CD4-positive, alpha-beta T cell treated with Interleukin-1 beta for 1 hour (primary cell): ENCODE measurements around the gene CYP11A1.

ENCODE experiments used
- DNase-seq, 2 donors: peaks; one replicate each; pipeline ENCODE4 v3.0.0-alpha.2; 2020 to 2022

The CYP11A1 gene

DNA sequence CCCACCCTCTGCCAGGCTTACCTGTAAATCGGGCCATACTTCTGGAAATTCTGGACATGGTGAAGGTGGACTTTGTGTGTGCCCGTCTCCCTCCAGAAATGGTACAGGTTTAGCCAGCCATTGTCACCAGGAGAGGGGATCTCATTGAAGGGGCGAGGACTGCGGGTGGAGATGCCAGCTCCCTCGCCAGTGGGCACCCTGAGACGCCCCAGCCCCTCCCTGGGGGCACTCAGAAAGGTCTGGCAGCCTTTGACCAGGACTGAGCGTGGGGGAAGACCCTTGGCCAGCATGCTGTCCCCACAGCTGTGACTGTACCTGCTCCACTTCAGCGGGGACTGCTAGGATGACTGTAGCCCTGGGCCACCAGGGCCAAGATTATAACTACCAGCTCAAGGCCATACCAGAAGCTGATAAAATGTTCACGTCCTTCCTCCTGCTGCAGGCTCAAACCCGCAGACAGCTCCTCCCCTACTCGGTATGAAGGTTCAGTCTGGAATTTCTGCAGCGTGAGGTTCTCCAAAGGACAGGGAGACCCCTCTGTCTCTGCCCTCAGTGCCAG is at the start of gene CYP11A1:
Gene CYP11A1, minus strand, starts transcription at position 351 of the 559 bp plus-strand sequence. Its CDS starts 61 bp downstream, at position 290.
- DNase-seq: no peak

DNA sequence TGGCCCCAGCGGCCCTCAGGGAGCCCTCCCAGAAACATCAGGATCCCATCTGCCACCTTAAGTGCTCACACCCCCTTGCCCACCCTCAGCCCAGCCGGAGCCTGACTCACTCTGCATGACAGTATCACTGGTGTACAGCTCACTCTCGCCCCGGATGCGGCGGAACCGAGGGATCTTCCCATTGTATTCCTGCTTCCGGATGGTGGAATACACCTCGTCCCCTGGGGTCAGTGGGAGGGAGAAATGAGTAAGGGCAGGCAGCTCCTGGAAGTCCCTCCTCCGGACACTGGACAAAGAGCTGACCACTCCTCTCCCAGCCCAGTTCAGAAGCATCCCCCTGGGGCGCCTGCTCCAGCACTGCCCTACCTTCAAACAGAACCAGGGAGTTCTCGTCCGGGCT is 49.8 kb upstream of the CYP11A1 start:
- no peak for DNase-seq

- DNase-seq: no peak
Measured at GRCh38 chr15:74415966-74416916, 48.8 kb upstream of the CYP11A1 start.

GRCh38 chr15:74414603-74415338 is 47.3 kb upstream of the CYP11A1 start:
- no peak for DNase-seq

- DNase-seq: no peak
Measured at GRCh38 chr15:74414081-74414580, 46.7 kb upstream of the CYP11A1 start.

GRCh38 chr15:74413350-74414080 is 46.1 kb upstream of the CYP11A1 start:
- DNase-seq: no peak

- DNase-seq: no peak
Measured at GRCh38 chr15:74412159-74412558, 44.7 kb upstream of the CYP11A1 start.

DNA sequence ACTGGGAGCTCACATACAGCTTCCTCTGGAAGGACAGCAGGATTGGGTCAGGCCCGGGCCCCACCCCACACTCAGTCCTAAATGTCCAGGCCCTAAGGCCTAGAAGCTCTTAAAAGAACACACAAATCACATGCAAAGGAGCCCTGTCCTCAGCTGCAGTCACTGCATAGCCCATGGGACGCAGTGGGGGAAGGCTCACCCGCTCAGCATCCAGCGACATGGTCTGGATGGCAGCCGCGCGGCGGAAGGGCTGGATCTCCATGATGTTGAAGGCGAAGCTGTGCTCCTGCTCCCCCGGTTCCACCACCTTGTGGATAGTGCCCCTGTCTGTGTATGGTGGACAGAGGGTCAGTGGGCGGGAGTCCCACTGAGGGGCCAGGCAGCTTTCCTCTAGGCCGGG is 44.2 kb upstream of the CYP11A1 start:
- DNase-seq: no peak

DNA sequence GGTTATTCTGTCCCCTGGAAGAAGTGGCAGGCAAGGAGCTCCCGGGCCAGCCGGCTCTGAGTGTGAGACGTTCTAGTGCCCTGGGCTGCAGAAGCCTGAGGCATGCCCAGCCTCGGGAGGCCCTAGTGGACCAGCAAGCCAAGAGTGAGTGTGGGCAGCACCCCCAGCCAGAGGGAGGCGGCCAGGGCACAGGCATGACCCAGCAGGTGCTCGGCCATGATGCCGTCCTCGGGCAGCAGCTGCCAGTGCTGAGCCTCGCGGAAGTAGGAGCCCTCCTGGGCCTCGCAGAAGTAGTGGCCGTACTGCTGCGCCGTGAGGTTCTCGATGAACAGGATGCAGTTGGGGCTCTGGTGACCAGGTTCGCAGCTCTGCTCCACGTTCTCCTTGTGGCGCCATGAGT is 43.1 kb upstream of the CYP11A1 start:
- no peak for DNase-seq

DNA sequence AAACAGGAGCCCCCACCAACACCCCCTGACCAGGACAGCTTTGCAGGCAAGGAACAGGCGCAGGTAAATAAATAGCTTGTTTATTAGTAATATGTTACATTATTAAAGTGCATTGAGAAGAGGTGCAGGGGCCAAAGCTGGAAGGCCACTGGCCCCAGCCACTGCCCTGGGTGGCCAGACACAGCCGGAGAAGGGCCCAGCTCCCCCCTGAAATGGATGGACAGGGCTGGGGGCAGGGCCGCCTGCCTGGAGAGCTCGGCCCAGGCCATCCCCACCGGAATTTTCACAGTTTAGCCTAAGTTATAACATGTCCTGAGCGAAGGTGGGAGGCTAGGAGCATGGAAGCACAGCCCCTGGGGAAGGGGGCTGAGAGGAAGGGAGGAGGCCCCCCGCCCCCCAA is 41.8 kb upstream of the CYP11A1 start:
- no peak for DNase-seq

DNA sequence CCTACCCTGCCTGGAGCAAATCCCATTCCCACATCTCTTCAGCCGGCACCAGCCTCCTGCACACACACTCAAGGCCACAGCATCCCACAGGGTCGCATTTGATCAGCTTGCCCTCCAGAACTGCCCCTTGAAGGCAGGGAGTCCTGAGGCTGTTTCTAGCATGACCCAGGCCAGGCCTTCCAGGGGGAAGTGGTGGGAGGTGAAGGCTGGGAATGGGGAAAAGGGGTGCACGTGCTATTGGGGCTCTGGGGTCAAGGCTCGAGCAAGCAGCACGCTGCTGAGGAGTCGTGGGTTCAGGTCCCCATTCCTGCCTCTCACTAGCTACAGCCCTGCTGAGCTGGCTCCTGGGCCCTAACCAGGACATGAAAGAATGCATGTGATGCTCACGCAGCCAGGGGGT is 41.4 kb upstream of the CYP11A1 start:
- no peak for DNase-seq

DNA sequence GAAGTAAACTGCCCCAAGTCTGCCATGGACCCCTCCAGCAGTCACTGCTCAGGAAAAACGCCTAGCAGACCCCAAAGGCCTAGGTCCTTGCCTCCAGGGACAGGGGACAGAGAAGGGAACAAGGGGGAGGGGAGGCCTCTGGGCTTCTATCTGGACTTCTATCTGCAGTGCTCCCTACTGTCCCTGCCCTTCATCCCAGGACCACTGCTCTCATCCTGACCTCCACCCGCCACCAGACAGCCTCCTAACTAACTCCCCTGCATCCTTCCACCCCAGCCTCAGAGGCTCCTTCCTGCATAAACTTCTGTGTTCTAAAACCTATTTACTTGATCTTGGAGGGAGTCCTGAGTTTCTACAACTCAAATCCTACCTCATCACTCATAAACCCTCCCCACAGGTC is 40.9 kb upstream of the CYP11A1 start:
- no peak for DNase-seq

DNA sequence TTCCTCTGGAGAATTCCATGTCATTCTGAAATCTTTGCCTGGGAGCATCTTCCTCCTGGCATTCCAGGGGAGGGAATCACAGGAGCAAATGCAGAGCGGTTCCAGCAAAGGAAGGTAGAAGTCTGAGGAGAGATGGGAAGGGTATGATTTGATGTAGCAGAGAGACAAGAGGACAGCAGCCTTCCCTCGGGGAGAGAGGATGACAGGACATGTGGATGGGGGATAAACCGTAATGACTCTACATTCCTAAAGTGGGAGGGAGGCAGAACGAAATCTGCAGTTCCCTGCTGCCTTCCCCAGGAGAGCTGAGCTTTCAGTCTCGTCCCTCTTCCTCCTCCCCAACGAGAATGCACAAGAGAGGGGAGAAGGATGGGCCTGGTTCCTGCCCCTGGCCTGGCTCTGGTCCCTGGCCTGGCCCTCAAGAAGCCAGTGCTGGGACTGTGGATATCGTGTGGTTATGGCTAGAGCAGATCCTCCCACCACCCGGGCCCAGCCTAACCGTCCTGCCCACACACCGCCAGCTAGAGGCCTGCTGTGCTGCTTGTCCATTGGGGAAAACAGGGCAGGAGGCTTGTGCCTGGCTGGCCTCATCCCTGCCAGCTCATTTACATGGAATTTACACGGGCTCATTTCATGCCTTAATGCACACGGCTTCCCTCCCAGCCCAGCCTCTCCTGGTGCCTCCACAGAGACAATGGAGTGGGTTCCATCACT is 39.7 kb upstream of the CYP11A1 start:
- DNase-seq: no peak

- no peak for DNase-seq
Measured at GRCh38 chr15:74406517-74406916, 39.1 kb upstream of the CYP11A1 start.

DNA sequence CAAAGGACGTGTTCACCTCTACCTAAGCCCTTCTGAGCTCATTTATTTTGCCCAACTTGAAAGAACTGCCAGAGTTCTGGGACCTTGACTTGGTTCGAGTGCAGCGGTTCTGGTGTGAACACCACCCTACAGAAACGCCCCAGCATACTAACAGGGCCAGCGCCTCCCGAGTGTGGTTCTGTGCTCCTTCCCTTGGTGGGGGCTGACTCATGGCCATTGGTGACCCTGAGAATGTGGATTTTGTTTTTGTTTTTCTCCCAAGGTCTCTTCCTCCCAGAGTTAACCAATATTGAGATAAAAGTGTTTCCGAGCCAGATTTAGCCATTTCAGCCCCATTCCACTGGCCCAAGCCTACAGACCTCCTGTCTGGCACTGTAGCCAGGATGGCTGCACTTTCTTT is 38.4 kb upstream of the CYP11A1 start:
- no peak for DNase-seq

GRCh38 chr15:74403991-74404563 is 36.6 kb upstream of the CYP11A1 start:
- no peak for DNase-seq

GRCh38 chr15:74403588-74403919 is 36.1 kb upstream of the CYP11A1 start:
- no peak for DNase-seq

DNA sequence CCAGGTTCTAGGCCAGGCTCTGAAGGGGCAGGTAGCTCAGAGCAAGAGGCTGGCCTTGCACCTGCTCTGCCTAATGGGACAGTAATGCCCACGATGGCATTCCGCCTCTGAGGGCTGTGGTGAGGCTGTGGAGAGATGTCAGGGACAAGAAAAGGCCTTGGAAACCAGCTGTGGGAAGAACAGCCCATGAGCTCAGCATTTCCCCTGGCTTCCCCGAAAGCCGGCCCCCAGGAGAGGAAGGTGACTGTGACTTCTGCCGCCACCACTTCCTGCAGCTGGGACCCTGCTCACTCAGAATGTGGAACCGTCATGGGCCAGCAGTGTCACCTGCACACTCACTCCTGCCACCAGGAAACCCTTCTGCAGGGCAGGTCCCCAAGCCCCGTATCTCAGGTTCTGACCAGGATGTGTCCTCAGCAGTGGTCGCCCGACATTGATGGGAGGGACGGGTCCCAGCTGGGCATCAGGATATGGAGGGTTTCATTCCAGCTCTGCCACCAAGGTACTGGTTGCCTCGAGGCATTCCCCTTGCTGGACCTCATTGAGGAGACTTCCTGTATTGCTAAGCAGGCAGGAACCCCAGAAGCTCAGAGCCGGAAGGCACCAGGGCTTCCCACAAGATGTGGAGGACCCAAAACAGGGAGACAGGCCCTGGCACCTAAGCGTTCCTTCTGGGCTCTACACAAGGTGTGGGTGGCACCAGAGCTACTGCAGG is 35.6 kb upstream of the CYP11A1 start:
- peak; percentile 37 to 71 for DNase-seq

- no peak for DNase-seq
Measured at GRCh38 chr15:74402337-74402841, 34.9 kb upstream of the CYP11A1 start.

- no peak for DNase-seq
Measured at GRCh38 chr15:74400915-74401757, 33.7 kb upstream of the CYP11A1 start.
